Measurements from ENCODE around the gene KLK4.

KLK4 gene

DNA sequence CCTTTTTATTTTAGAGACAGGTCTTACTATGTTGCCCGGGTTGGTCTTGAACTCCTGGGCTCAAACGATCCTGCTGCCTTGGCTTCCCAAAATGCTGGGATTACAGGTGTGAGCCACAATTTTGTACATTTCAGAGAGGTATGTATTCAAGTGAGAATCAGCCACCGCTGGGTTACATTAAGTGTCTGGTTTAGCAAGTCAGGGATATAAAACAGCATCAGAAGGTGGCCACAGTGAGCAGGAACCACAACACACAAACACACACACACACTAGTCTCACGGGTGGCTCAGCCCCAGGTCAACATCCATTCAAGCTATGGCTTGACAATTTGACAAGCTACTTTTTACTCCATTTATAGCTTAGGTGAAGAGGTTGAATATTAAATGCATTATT is 21.5 kb upstream of the KLK4 start:
- no peak for DNase-seq (ENCODE audit: low read depth)
- H3K4me3 ChIP-seq (ENCODE audit: low read depth, low read length): no peak overlapping the region
- TF ChIP-seq, protein P1, sequence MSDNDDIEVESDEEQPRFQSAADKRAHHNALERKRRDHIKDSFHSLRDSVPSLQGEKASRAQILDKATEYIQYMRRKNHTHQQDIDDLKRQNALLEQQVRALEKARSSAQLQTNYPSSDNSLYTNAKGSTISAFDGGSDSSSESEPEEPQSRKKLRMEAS (IDR thresholded peaks at IDR 0.05; ENCODE audit: low read depth, low read length): no peak
- TF ChIP-seq, protein P2, sequence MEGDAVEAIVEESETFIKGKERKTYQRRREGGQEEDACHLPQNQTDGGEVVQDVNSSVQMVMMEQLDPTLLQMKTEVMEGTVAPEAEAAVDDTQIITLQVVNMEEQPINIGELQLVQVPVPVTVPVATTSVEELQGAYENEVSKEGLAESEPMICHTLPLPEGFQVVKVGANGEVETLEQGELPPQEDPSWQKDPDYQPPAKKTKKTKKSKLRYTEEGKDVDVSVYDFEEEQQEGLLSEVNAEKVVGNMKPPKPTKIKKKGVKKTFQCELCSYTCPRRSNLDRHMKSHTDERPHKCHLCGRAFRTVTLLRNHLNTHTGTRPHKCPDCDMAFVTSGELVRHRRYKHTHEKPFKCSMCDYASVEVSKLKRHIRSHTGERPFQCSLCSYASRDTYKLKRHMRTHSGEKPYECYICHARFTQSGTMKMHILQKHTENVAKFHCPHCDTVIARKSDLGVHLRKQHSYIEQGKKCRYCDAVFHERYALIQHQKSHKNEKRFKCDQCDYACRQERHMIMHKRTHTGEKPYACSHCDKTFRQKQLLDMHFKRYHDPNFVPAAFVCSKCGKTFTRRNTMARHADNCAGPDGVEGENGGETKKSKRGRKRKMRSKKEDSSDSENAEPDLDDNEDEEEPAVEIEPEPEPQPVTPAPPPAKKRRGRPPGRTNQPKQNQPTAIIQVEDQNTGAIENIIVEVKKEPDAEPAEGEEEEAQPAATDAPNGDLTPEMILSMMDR (IDR thresholded peaks at IDR 0.05; ENCODE audit: low read depth, low read length): no peak
- TF ChIP-seq POLR2A (IDR thresholded peaks at IDR 0.05; ENCODE audit: extremely low read depth, insufficient read length) (no peak), MYC (IDR thresholded peaks at IDR 0.05; ENCODE audit: low read depth, low read length) (no peak)

DNA sequence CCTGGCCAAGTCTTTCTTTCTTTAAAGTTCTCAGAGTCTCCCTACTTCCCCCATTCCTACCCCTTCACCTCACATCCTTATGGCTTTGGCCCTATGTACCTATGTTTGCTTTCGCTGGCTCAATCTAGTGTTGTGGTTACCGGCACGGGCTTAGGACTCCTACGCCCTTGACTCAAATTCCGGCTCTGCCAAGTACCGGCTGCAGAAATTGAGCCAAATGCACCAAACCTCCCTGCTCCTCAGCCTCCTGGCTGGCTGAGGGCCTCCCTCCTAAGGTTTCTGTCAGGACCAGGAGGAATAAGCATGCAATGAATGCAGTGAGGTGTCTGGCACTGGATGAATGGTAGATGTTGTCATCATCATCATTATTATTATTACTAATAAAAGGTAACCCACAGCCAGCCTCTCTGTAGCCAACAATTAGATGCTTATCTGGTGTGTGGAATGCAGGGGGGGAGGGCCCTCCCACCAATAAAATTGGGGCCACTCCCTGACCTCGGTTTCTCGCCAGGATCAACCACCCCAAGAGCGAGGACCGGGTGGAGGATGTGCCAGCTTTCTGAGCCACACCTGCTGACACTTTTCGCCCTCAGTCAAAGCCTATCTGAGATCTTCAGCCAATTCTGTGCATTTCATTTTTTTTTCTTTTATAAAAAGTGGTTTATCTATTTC is 21.0 kb upstream of the KLK4 start:
- no peak overlapping the region for H3K4me3 ChIP-seq (ENCODE audit: low read depth, low read length)
- TF ChIP-seq, protein P2 (IDR thresholded peaks at IDR 0.05; ENCODE audit: low read depth, low read length): no peak
- TF ChIP-seq MYC (IDR thresholded peaks at IDR 0.05; ENCODE audit: low read depth, low read length) (no peak), POLR2A (IDR thresholded peaks at IDR 0.05; ENCODE audit: extremely low read depth, insufficient read length) (no peak)
- TF ChIP-seq, protein P1 (IDR thresholded peaks at IDR 0.05; ENCODE audit: low read depth, low read length): no peak
- DNase-seq (ENCODE audit: low read depth): no peak

DNA sequence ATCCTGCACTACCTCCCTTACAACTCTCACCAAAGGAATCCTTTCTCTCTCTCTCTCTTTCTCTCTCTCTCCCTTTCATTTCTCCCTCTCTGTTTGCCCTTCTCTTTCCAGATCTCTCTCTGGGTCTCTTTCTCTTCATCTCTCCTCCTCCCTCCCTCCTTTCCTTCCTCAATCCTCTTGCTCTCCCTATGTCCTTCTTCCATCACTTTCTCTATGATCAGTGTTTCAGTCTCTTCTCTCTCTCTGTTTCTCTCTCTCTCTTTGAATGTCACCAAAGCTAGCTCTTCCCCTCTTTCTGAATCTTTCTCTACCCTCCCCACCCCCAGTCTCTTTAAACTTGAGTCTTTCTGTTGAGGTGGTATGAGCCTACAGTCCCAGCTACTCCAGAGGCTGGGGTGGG is 19.8 kb upstream of the KLK4 start:
- TF ChIP-seq, protein P2 (IDR thresholded peaks at IDR 0.05; ENCODE audit: low read depth, low read length): no peak
- no peak for TF ChIP-seq POLR2A (IDR thresholded peaks at IDR 0.05; ENCODE audit: extremely low read depth, insufficient read length)
- TF ChIP-seq MYC (IDR thresholded peaks at IDR 0.05; ENCODE audit: low read depth, low read length): no peak
- TF ChIP-seq, protein P1 (IDR thresholded peaks at IDR 0.05; ENCODE audit: low read depth, low read length): no peak
- no peak for DNase-seq (ENCODE audit: low read depth)
- H3K4me3 ChIP-seq (ENCODE audit: low read depth, low read length): no peak overlapping the region

DNA sequence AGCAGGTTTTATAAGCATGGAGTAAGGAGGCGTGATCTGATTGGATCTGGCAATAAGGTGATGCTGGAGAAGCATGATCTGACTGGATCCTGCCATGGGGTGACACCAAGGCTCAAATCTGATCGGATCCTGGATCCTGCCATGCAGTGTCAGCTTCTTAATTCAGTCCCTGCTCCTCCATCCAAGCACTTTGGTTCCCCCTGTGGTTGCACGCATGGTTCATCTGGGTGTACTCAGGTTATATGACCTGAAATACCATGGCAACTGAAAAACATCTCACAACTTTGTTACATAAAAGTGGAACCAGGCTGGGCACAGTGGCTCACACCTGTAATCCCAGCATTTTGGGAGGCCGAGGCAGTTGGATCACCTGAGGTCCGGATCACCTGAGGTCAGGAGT is 17.6 kb upstream of the KLK4 start:
- H3K4me3 ChIP-seq (ENCODE audit: low read depth, low read length): no peak overlapping the region
- TF ChIP-seq, protein P2 (IDR thresholded peaks at IDR 0.05; ENCODE audit: low read depth, low read length): no peak
- no peak for TF ChIP-seq MYC (IDR thresholded peaks at IDR 0.05; ENCODE audit: low read depth, low read length)
- TF ChIP-seq, protein P1 (IDR thresholded peaks at IDR 0.05; ENCODE audit: low read depth, low read length): no peak
- no peak for TF ChIP-seq POLR2A (IDR thresholded peaks at IDR 0.05; ENCODE audit: extremely low read depth, insufficient read length)
- no peak for DNase-seq (ENCODE audit: low read depth)

DNA sequence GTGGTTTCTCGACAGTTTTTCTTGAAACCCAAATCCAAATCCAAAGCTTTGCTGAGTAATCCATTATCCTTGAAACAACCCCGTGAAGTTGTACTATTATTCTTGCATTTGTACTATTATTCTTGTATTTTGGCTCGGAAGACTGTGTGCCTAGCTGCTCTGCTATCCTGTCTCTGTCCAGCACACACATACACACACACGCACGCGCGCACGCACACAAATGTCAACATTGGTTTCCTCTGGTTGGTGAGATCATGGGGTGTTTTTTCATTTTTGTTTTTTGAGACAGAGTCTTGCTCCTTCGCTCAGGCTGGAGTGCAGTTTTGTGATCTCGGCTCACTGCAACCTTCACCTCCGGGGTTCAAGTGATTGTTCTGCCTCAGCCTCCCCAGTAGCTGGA is 14.9 kb upstream of the KLK4 start:
- H3K4me3 ChIP-seq (ENCODE audit: low read depth, low read length): no peak overlapping the region
- DNase-seq (ENCODE audit: low read depth): no peak
- TF ChIP-seq, protein P2 (IDR thresholded peaks at IDR 0.05; ENCODE audit: low read depth, low read length): no peak
- TF ChIP-seq MYC (IDR thresholded peaks at IDR 0.05; ENCODE audit: low read depth, low read length): no peak
- TF ChIP-seq, protein P1 (IDR thresholded peaks at IDR 0.05; ENCODE audit: low read depth, low read length): no peak
- TF ChIP-seq POLR2A (IDR thresholded peaks at IDR 0.05; ENCODE audit: extremely low read depth, insufficient read length): no peak
